Neural crest cell (in vitro differentiated cells): ENCODE measurements around the gene GLIPR2. TPM values are rescaled to one million over a fixed set of nuclear protein-coding genes. Genes with fewer than 3 reads are reported as not detected.
A peak's percentile ranks its signal among the peaks of the same experiment; 100 is the strongest.
"Not testable (repeated sequence)": the region's sequence is repeated elsewhere in the genome, so short reads cannot be mapped to it uniquely, and the experiment has no call there.

Source experiments
- DNase-seq: peaks from one replicate; pipeline ENCODE4 v3.0.0; 2021; ENCODE audit warnings: low read depth, mixed read lengths, low spot score
- H3K27ac Mint-ChIP-seq: one replicate; pipeline ENCODE4 v1.8.0; 2021; ENCODE audit warnings: mild to moderate bottlenecking, mixed read lengths; ENCODE audit not compliant: unreplicated experiment
- H3K27me3 Mint-ChIP-seq: 2 replicates; pipeline ENCODE4 v1.8.0; 2021; ENCODE audit warnings: low read depth, mild to moderate bottlenecking, mixed read lengths
- H3K36me3 Mint-ChIP-seq: 2 replicates; pipeline ENCODE4 v1.8.0; 2021; ENCODE audit warnings: low read depth, mild to moderate bottlenecking, mixed read lengths
- H3K4me1 Mint-ChIP-seq: 2 replicates; pipeline ENCODE4 v1.8.0; 2021; ENCODE audit warnings: mixed read lengths
- H3K4me3 Mint-ChIP-seq: one replicate; pipeline ENCODE4 v1.8.0; 2021; ENCODE audit warnings: mild to moderate bottlenecking, mixed read lengths
- H3K9me3 Mint-ChIP-seq: 2 replicates; pipeline ENCODE4 v1.8.0; 2021; ENCODE audit warnings: mixed read lengths
- CTCF ChIP-seq: fragments of 200-600 bp; sonication (generic); conservative IDR thresholded peaks from 2 replicates; pipeline ENCODE4 v1.5.0; 2021; ENCODE audit warnings: antibody characterized with exemption, mild to moderate bottlenecking
- total RNA-seq: library from RNA; stranded (reverse); gene quantifications from 2 replicates; pipeline ENCODE4 v1.2.1, GENCODE V29; 2021

Gene GLIPR2
- total RNA-seq, 1 donor from 2014 or later, result 24.2 TPM

GRCh38 chr9:36129139-36129538 is 7.4 kb upstream of the GLIPR2 start:
- TF ChIP-seq CTCF, result no peak
- no peak overlapping the region for H3K4me3 Mint-ChIP-seq
- no peaks in the 10 kb centered on the region for H3K36me3 Mint-ChIP-seq
- no peaks in the 10 kb centered on the region for H3K9me3 Mint-ChIP-seq
- no peaks in the 10 kb centered on the region for H3K4me1 Mint-ChIP-seq
- no peak for DNase-seq
- H3K27me3 Mint-ChIP-seq, result peaks cover 24% of the 10 kb centered on the region
- H3K27ac Mint-ChIP-seq, result no peak overlapping the region

GRCh38 chr9:36131666-36132065 is 4.9 kb upstream of the GLIPR2 start:
- H3K27me3 Mint-ChIP-seq, result peaks cover 44% of the 10 kb centered on the region
- H3K36me3 Mint-ChIP-seq, H3K4me3 Mint-ChIP-seq, H3K9me3 Mint-ChIP-seq, H3K27ac Mint-ChIP-seq, DNase-seq, H3K4me1 Mint-ChIP-seq: not testable (repeated sequence)

- DNase-seq, result no peak
- no peak for TF ChIP-seq CTCF
- Mint-ChIP-seq H3K27me3 (peaks cover 46% of the 10 kb centered on the region), H3K4me3 (peak overlapping the region; percentile 13), H3K9me3 (no peaks in the 10 kb centered on the region), H3K27ac (no peak overlapping the region), H3K4me1 (peaks cover 5% of the 10 kb centered on the region), H3K36me3 (no peaks in the 10 kb centered on the region)
These were observed 4.4 kb upstream of the GLIPR2 start for GRCh38 chr9:36132086-36132485.

- Mint-ChIP-seq H3K4me3 (peak overlapping the region; percentile 82), H3K27me3 (peaks cover 62% of the 10 kb centered on the region), H3K9me3 (no peaks in the 10 kb centered on the region), H3K36me3 (no peaks in the 10 kb centered on the region), H3K4me1 (peaks cover 14% of the 10 kb centered on the region), H3K27ac (no peak overlapping the region)
- TF ChIP-seq CTCF, result no peak
- DNase-seq, result no peak
These were observed 1.6 kb upstream of the GLIPR2 start for GRCh38 chr9:36134761-36135505.

- peaks cover 62% of the 10 kb centered on the region for H3K27me3 Mint-ChIP-seq
- peaks cover 14% of the 10 kb centered on the region for H3K4me1 Mint-ChIP-seq
- no peak for DNase-seq
- no peak overlapping the region for H3K27ac Mint-ChIP-seq
- H3K9me3 Mint-ChIP-seq, result no peaks in the 10 kb centered on the region
- H3K4me3 Mint-ChIP-seq, result peak overlapping the region; percentile 82
- H3K36me3 Mint-ChIP-seq, result no peaks in the 10 kb centered on the region
- TF ChIP-seq CTCF, result no peak
These were observed 727 bp upstream of the GLIPR2 start for GRCh38 chr9:36135741-36136271.

- Mint-ChIP-seq H3K27me3 (peaks cover 55% of the 10 kb centered on the region), H3K36me3 (no peaks in the 10 kb centered on the region), H3K9me3 (no peaks in the 10 kb centered on the region), H3K4me1 (peaks cover 14% of the 10 kb centered on the region), H3K4me3 (peak overlapping the region; percentile 95), H3K27ac (peak overlapping the region; percentile 89)
- no peak for DNase-seq
- TF ChIP-seq CTCF, result no peak
These were observed 410 bp downstream of the GLIPR2 start for GRCh38 chr9:36136894-36137391.
